Tibial artery (tissue), 4 donors: ENCODE measurements around the gene NR1D1.

Experiments used
- DNase-seq, 2 donors: peaks; one replicate each; pipeline ENCODE4 v3.0.0-alpha.2; 2019
- H3K27ac ChIP-seq, 2 donors: fragments of 200-600 bp; sonication (generic) in 1 of 2; 1 replicate in 1 of 2; 2 replicates in 1 of 2; pipeline ENCODE4 v1.5.1; 2018 to 2019; ENCODE audit warnings: mild to moderate bottlenecking in 1 of 2
- H3K27me3 ChIP-seq, 2 donors: fragments of 200-600 bp; sonication (generic) in 1 of 2; one replicate each; pipeline versions ENCODE4 v1.5.1 to v1.6.0; 2016 to 2019
- H3K36me3 ChIP-seq, 3 donors: fragments of 200-600 bp; sonication (generic) in 2 of 3; one replicate each; pipeline ENCODE4 v1.5.1; 2016 to 2019; ENCODE audit warnings: mild to moderate bottlenecking in 2 of 3
- H3K4me1 ChIP-seq, 4 donors: fragments of 200-600 bp; sonication (generic) in 2 of 4; 1 replicate in 3 of 4; 2 replicates in 1 of 4; pipeline ENCODE4 v1.5.1; 2016 to 2019
- H3K4me3 ChIP-seq, 2 donors: fragments of 200-600 bp; sonication (generic) in 1 of 2; 1 replicate in 1 of 2; 2 replicates in 1 of 2; pipeline ENCODE4 v1.5.1; 2018 to 2019; ENCODE audit warnings: mild to moderate bottlenecking in 2 of 2
- H3K9me3 ChIP-seq, 3 donors: fragments of 200-600 bp; sonication (generic) in 1 of 3; one replicate each; pipeline ENCODE4 v1.5.1; 2016 to 2019
- intact Hi-C: fragments of 100-400 bp; cut with DNase I; formaldehyde crosslinking; loops from one replicate; pipeline ENCODE4 v1.15.0; 2023; ENCODE audit warnings: low total_unique reads
- TF ChIP-seq, protein P1 (sequence below), 2 experiments: fragments of 200-600 bp in 1 of 2; fragments of 450-650 bp in 1 of 2; IDR thresholded peaks; one replicate each; pipeline ENCODE4 v1.5.1; 2017 to 2019; ENCODE audit warnings: antibody characterized with exemption in 2 of 2, mild to moderate bottlenecking in 1 of 2, moderate library complexity in 1 of 2

The NR1D1 gene

DNA sequence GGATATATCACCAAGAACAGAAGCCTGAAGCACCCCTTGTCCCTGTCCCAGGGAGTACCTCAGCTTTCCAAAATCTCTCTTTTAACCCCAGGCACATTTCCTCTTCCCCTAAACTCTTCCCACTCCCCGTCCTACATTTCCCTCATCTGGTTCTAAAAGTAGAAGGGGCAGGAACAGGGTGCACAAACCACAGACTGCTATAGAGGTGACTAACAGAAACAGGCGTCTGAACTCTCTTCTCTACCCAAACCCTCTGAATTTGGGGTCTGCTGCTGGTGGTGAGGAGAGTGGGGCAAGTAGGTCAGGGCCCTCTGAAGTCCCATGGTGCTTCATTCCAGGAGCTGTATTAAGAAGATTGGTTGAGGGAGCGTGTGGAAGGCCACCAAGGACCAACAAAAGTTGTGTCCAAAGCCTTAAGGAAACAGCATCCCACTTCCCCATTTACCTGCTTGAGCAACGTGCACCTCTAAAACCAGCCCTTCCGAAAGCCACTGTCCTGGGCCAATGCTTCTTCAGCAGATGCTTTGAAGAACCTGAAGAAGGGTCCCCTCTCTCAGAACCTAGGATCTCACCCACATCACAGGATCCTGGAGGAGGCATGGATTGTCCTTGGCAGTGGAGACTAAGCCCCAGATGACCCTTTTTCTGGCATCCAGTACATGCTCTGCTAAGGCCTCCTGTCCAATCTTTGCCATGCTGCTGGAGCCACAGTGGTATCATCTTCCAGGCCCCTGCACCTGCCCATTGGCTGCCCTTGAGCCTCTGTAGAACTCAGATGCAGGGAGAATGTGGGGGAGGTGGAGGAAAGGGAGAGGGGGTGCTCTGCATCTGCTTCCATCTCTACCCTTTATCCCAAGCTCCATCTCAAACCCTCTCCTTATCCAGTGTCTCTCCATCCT, 5.7 kb upstream of the NR1D1 start:
- TF ChIP-seq, protein P1, sequence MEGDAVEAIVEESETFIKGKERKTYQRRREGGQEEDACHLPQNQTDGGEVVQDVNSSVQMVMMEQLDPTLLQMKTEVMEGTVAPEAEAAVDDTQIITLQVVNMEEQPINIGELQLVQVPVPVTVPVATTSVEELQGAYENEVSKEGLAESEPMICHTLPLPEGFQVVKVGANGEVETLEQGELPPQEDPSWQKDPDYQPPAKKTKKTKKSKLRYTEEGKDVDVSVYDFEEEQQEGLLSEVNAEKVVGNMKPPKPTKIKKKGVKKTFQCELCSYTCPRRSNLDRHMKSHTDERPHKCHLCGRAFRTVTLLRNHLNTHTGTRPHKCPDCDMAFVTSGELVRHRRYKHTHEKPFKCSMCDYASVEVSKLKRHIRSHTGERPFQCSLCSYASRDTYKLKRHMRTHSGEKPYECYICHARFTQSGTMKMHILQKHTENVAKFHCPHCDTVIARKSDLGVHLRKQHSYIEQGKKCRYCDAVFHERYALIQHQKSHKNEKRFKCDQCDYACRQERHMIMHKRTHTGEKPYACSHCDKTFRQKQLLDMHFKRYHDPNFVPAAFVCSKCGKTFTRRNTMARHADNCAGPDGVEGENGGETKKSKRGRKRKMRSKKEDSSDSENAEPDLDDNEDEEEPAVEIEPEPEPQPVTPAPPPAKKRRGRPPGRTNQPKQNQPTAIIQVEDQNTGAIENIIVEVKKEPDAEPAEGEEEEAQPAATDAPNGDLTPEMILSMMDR (IDR thresholded peaks at IDR 0.05) = no peak
- peaks cover 11 to 100% (median 78%) of the 10 kb centered on the region in 4 donors for H3K4me1 ChIP-seq
- no peak for DNase-seq
- peak overlapping the region; percentile 94 to 98 for H3K27ac ChIP-seq
- no peak overlapping the region for H3K4me3 ChIP-seq
- no peaks in the 10 kb centered on the region for H3K9me3 ChIP-seq
- intact Hi-C loops = loop anchor here (5.0 kb wide), 1 partner anchor 34 kb away; no protein-coding TSS in a partner anchor
- no peaks in the 10 kb centered on the region for H3K27me3 ChIP-seq
- no peaks in the 10 kb centered on the region for H3K36me3 ChIP-seq

DNA sequence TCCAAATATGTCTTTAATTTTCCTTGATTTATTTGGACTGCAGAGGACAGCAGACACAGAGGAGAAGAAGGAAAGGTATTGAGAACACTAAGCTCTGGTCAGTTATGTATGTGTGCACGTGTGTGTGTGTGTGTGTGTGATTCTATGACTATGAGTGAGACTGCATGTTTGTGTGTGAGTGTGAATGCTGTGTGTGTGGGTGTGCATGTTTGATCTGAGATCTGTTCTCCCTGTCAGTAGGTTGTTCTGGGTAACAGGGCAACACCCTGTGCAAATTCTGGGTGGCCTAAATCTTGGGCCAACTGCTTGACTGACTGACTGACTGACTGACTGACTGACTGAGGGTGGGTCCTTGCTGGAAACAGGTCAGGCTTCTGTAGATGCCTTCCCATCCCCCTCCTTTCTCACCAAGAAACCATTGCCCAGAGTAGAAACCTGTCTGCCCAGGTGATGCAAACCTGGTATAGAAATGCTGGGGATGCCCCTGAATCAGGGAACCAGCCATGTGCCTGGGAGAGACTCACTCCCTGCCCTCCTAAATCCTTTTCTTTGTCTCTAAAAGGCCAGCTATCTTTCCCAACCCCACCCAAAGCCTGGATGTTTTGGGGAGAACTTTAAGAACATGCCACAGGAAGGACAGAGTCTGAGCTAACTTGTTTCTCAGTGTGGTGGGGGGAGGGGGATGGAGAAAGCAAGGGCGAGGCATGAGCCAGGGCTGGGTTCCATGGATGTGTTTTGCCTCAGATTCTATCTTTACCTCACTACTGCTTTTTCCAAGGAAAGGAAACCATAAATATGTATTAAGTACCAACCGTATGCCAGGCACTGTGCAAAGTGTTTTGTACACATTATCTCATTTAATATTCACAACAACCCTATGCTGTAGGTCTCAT, 4.5 kb upstream of the NR1D1 start:
- DNase-seq = no peak
- Histone ChIP-seq H3K27me3 (no peaks in the 10 kb centered on the region), H3K4me3 (no peak overlapping the region), H3K36me3 (no peaks in the 10 kb centered on the region), H3K27ac (peak overlapping the region; percentile 94 to 98), H3K4me1 (peaks cover 8 to 90% (median 70%) of the 10 kb centered on the region in 4 donors), H3K9me3 (no peaks in the 10 kb centered on the region)
- intact Hi-C loops = loop anchor here (5.0 kb wide), 1 partner anchor 33 kb away; no protein-coding TSS in a partner anchor
- TF ChIP-seq, protein P1 (IDR thresholded peaks at IDR 0.05) = no peak

DNA sequence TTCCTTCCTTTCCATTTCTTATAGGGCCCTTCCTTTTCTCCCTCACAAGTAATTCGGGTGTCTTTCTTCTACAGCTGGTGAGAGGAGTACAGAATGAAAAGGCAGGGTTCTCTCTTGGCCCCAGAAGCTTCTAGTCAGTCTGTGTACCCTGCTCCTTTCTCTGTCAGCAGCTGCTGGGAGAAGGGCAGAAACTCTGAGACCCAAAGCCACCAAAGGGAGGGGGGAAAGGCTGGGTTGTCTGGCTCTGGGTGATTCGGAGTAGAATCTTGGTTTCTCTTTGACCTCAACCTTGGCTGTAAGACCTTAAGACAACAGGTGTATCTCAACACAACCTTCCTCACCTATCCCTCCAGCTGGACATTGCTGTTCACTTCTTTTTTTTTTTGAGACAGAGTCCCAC, 3.3 kb upstream of the NR1D1 start:
- Histone ChIP-seq H3K27me3 (no peaks in the 10 kb centered on the region), H3K4me3 (no peak overlapping the region), H3K36me3 (no peaks in the 10 kb centered on the region), H3K4me1 (peaks cover 3 to 79% (median 59%) of the 10 kb centered on the region in 4 donors), H3K27ac (peak overlapping the region; percentile 94 to 98), H3K9me3 (no peaks in the 10 kb centered on the region)
- TF ChIP-seq, protein P1 (IDR thresholded peaks at IDR 0.05) = no peak
- DNase-seq = no peak
- intact Hi-C loops = no loop called here

DNA sequence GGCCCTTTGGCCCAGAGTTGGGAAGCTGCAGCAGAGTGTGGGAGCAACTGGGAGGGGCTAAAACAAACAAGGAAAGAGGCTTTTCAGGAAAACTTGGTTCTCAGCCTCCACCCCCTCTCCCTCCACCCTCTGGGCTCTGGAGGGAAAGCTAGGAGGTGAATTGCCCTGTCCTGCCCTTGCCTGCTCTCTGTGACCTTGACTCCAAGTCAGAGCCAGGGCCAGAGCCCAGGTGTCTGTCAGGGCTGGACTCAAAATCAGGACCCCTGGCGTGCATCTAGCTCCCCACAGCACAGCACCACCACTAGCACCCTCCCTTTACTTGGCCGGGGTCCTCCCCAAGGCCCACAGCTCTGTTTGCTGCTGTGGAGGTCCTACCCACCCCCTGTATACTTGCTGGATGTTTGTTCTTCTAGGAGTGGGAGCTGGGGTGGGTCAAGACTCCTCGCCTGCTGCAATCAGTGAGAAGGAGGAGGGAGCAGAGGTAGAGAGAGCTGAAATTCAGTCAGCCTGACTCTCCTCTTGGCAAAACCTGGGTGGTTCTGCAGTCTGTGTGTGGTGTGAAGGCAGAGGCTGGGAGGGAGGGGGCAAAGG, 2.8 kb upstream of the NR1D1 start:
- peaks cover 0 to 79% (median 60%) of the 10 kb centered on the region in 4 donors for H3K4me1 ChIP-seq
- intact Hi-C loops = no loop called here

More for the DNA sequence above, 2.8 kb upstream of the NR1D1 start:
- peak overlapping the region; percentile 94 to 98 for H3K27ac ChIP-seq
- no peaks in the 10 kb centered on the region for H3K36me3 ChIP-seq
- H3K27me3 ChIP-seq = no peaks in the 10 kb centered on the region
- H3K4me3 ChIP-seq = no peak overlapping the region
- no peaks in the 10 kb centered on the region for H3K9me3 ChIP-seq
- no peak for DNase-seq
- TF ChIP-seq, protein P1 (IDR thresholded peaks at IDR 0.05) = no peak
